ENCODE data around the gene KLHL40.
A peak's percentile ranks its signal among the peaks of the same experiment; 100 is the strongest.

Gene KLHL40

GRCh38 chr3:42730706-42731420, 45.5 kb downstream of the KLHL40 start:
- no peak for ATAC-seq (replicated peaks)
- DNase-seq = no peak
- no peaks in the 10 kb centered on the region for H3K9me3 Mint-ChIP-seq
- peaks cover 5 to 17% of the 10 kb centered on the region in 2 donors for H3K27me3 Mint-ChIP-seq
- no peak overlapping the region for H3K27ac Mint-ChIP-seq
- no peaks in the 10 kb centered on the region for H3K4me1 Mint-ChIP-seq (ENCODE audit: low read depth in 2 of 2)
- no peak overlapping the region for H3K4me3 Mint-ChIP-seq
- H3K36me3 Mint-ChIP-seq (ENCODE audit: insufficient read depth) = no peaks in the 10 kb centered on the region

GRCh38 chr3:42731476-42732195, 46.3 kb downstream of the KLHL40 start:
- no peak overlapping the region for H3K27ac Mint-ChIP-seq
- H3K9me3 Mint-ChIP-seq = no peaks in the 10 kb centered on the region
- no peaks in the 10 kb centered on the region for H3K4me1 Mint-ChIP-seq (ENCODE audit: low read depth in 2 of 2)
- H3K27me3 Mint-ChIP-seq = peaks cover 0 to 14% of the 10 kb centered on the region in 2 donors
- H3K36me3 Mint-ChIP-seq (ENCODE audit: insufficient read depth) = no peaks in the 10 kb centered on the region
- no peak overlapping the region for H3K4me3 Mint-ChIP-seq
- no peak for ATAC-seq (replicated peaks)
- DNase-seq = no peak

- Mint-ChIP-seq H3K27ac (no peak overlapping the region), H3K9me3 (no peaks in the 10 kb centered on the region), H3K4me1 (ENCODE audit: low read depth in 2 of 2) (no peaks in the 10 kb centered on the region), H3K36me3 (ENCODE audit: insufficient read depth) (no peaks in the 10 kb centered on the region), H3K4me3 (no peak overlapping the region), H3K27me3 (peaks cover 0 to 14% of the 10 kb centered on the region in 2 donors)
- DNase-seq (no peak), ATAC-seq (replicated peaks) (no peak)
These were observed 47.0 kb downstream of the KLHL40 start for GRCh38 chr3:42732196-42732828.

- Mint-ChIP-seq H3K4me3 (no peak overlapping the region), H3K36me3 (ENCODE audit: insufficient read depth) (no peaks in the 10 kb centered on the region), H3K27ac (no peak overlapping the region), H3K27me3 (peaks cover 0 to 10% of the 10 kb centered on the region in 2 donors), H3K4me1 (ENCODE audit: low read depth in 2 of 2) (no peaks in the 10 kb centered on the region), H3K9me3 (no peaks in the 10 kb centered on the region)
- DNase-seq (no peak), ATAC-seq (replicated peaks) (no peak)
These were observed 47.6 kb downstream of the KLHL40 start for GRCh38 chr3:42732829-42733459.

- Mint-ChIP-seq H3K4me3 (no peak overlapping the region), H3K4me1 (ENCODE audit: low read depth in 2 of 2) (no peaks in the 10 kb centered on the region), H3K27me3 (peaks cover 0 to 6% of the 10 kb centered on the region in 2 donors), H3K27ac (no peak overlapping the region), H3K9me3 (no peaks in the 10 kb centered on the region), H3K36me3 (ENCODE audit: insufficient read depth) (no peaks in the 10 kb centered on the region)
- ATAC-seq (replicated peaks) = no peak
- no peak for DNase-seq
These were observed 48.3 kb downstream of the KLHL40 start for GRCh38 chr3:42733501-42734262.

- ATAC-seq (replicated peaks) (no peak), DNase-seq (no peak)
- peaks cover 0 to 6% of the 10 kb centered on the region in 2 donors for H3K27me3 Mint-ChIP-seq
- no peaks in the 10 kb centered on the region for H3K4me1 Mint-ChIP-seq (ENCODE audit: low read depth in 2 of 2)
- no peaks in the 10 kb centered on the region for H3K9me3 Mint-ChIP-seq
- H3K27ac Mint-ChIP-seq = no peak overlapping the region
- no peak overlapping the region for H3K4me3 Mint-ChIP-seq
- no peaks in the 10 kb centered on the region for H3K36me3 Mint-ChIP-seq (ENCODE audit: insufficient read depth)
These were observed 49.0 kb downstream of the KLHL40 start for GRCh38 chr3:42734263-42734860.

- Mint-ChIP-seq H3K27ac (no peak overlapping the region), H3K9me3 (no peaks in the 10 kb centered on the region)
- ATAC-seq (replicated peaks) = no peak
These were observed 49.7 kb downstream of the KLHL40 start for GRCh38 chr3:42735019-42735418.

GRCh38 chr3:42735615-42736014, 50.3 kb downstream of the KLHL40 start:
- Mint-ChIP-seq H3K27ac (no peak overlapping the region), H3K36me3 (ENCODE audit: insufficient read depth) (no peaks in the 10 kb centered on the region), H3K27me3 (no peaks in the 10 kb centered on the region), H3K4me3 (no peak overlapping the region), H3K9me3 (no peaks in the 10 kb centered on the region), H3K4me1 (ENCODE audit: low read depth in 2 of 2) (no peaks in the 10 kb centered on the region)
- no peak for ATAC-seq (replicated peaks)
- DNase-seq = no peak

More at GRCh38 chr3:42735019-42735418, 49.7 kb downstream of the KLHL40 start:
- no peak overlapping the region for H3K4me3 Mint-ChIP-seq
- H3K4me1 Mint-ChIP-seq (ENCODE audit: low read depth in 2 of 2) = no peaks in the 10 kb centered on the region
- no peaks in the 10 kb centered on the region for H3K36me3 Mint-ChIP-seq (ENCODE audit: insufficient read depth)
- peaks cover 0 to under 1% of the 10 kb centered on the region in 2 donors for H3K27me3 Mint-ChIP-seq
- DNase-seq = no peak

- H3K9me3 Mint-ChIP-seq = no peaks in the 10 kb centered on the region
- no peak overlapping the region for H3K4me3 Mint-ChIP-seq
- DNase-seq (no peak), ATAC-seq (replicated peaks) (no peak)
- no peaks in the 10 kb centered on the region for H3K27me3 Mint-ChIP-seq
- H3K36me3 Mint-ChIP-seq (ENCODE audit: insufficient read depth) = peaks cover under 1% of the 10 kb centered on the region
- H3K27ac Mint-ChIP-seq = no peak overlapping the region
- no peaks in the 10 kb centered on the region for H3K4me1 Mint-ChIP-seq (ENCODE audit: low read depth in 2 of 2)
These were observed 50.7 kb downstream of the KLHL40 start for GRCh38 chr3:42736081-42736480.

- Mint-ChIP-seq H3K27me3 (no peaks in the 10 kb centered on the region), H3K36me3 (ENCODE audit: insufficient read depth) (peaks cover 4% of the 10 kb centered on the region), H3K27ac (no peak overlapping the region), H3K4me1 (ENCODE audit: low read depth in 2 of 2) (no peaks in the 10 kb centered on the region), H3K4me3 (no peak overlapping the region), H3K9me3 (no peaks in the 10 kb centered on the region)
- DNase-seq (no peak), ATAC-seq (replicated peaks) (no peak)
These were observed 51.2 kb downstream of the KLHL40 start for GRCh38 chr3:42736531-42736930.

- H3K4me1 Mint-ChIP-seq (ENCODE audit: low read depth in 2 of 2) = no peaks in the 10 kb centered on the region
- H3K9me3 Mint-ChIP-seq = no peaks in the 10 kb centered on the region
- DNase-seq (no peak), ATAC-seq (replicated peaks) (no peak)
- no peak overlapping the region for H3K27ac Mint-ChIP-seq
- H3K27me3 Mint-ChIP-seq = no peaks in the 10 kb centered on the region
- peaks cover 4% of the 10 kb centered on the region for H3K36me3 Mint-ChIP-seq (ENCODE audit: insufficient read depth)
- H3K4me3 Mint-ChIP-seq = no peak overlapping the region
These were observed 54.2 kb downstream of the KLHL40 start for GRCh38 chr3:42739401-42740158.

- H3K27me3 Mint-ChIP-seq = no peaks in the 10 kb centered on the region
- ATAC-seq (replicated peaks) (no peak), DNase-seq (no peak)
- peaks cover 4% of the 10 kb centered on the region for H3K36me3 Mint-ChIP-seq (ENCODE audit: insufficient read depth)
- no peaks in the 10 kb centered on the region for H3K9me3 Mint-ChIP-seq
- no peak overlapping the region for H3K4me3 Mint-ChIP-seq
- peak overlapping the region in 1 of 2 donors; percentile 74 for H3K27ac Mint-ChIP-seq
- H3K4me1 Mint-ChIP-seq (ENCODE audit: low read depth in 2 of 2) = no peaks in the 10 kb centered on the region
These were observed 56.5 kb downstream of the KLHL40 start for GRCh38 chr3:42741796-42742195.

Data from effector memory CD8-positive, alpha-beta T cell (primary cell).